Activated CD4-positive, alpha-beta memory T cell treated with anti-CD3 and anti-CD28 coated beads, Interleukin-2, amount 10 ng/mL, durations not matched to agents 7 days and 5 days (primary cell): ENCODE measurements around the gene ACADS. TPM values are rescaled to one million over a fixed set of nuclear protein-coding genes. Genes with fewer than 3 reads are reported as not detected.

Source experiments
- CTCF ChIA-PET: fragments of 350-600 bp; sonication (Branson Sonifier 250); formaldehyde crosslinking; loops from one replicate; lab custom pipeline; 2021; ENCODE audit warnings: antibody characterized with exemption, inconsistent platforms; lab: Charles Lee
- POLR2A ChIA-PET: fragments of 350-600 bp; sonication (Branson Sonifier 250); formaldehyde crosslinking; loops from one replicate; lab custom pipeline; 2021; ENCODE audit warnings: antibody characterized with exemption; lab: Charles Lee
- DNase-seq: peaks from one replicate; pipeline ENCODE4 v3.0.0-alpha.2; 2020
- H3K27ac Mint-ChIP-seq: one replicate; pipeline ENCODE4 v1.8.0; 2021; ENCODE audit warnings: mild to moderate bottlenecking, mixed read lengths
- H3K27me3 Mint-ChIP-seq: one replicate; pipeline ENCODE4 v1.8.0; 2021; ENCODE audit warnings: mixed read lengths
- H3K36me3 Mint-ChIP-seq: one replicate; pipeline ENCODE4 v1.8.0; 2021; ENCODE audit warnings: low read depth, mixed read lengths
- H3K4me1 Mint-ChIP-seq: one replicate; pipeline ENCODE4 v1.8.0; 2021; ENCODE audit warnings: mixed read lengths
- H3K4me3 Mint-ChIP-seq: one replicate; pipeline ENCODE4 v1.8.0; 2021; ENCODE audit warnings: mild to moderate bottlenecking, mixed read lengths
- H3K9me3 Mint-ChIP-seq: one replicate; pipeline ENCODE4 v1.8.0; 2021; ENCODE audit warnings: mixed read lengths
- total RNA-seq, 2 experiments: library from RNA; stranded (reverse); gene quantifications; one replicate each; pipeline ENCODE4 v1.2.3, GENCODE V29; 2021

ACADS gene
- total RNA-seq, 2 experiments from 2014 or later: 13.7 to 14.9 TPM

- Mint-ChIP-seq H3K27me3 (no peaks in the 10 kb centered on the region), H3K9me3 (no peaks in the 10 kb centered on the region), H3K36me3 (peaks cover 33% of the 10 kb centered on the region), H3K27ac (no peak overlapping the region), H3K4me3 (no peak overlapping the region), H3K4me1 (peaks cover 4% of the 10 kb centered on the region)
- no peak for DNase-seq
- ChIA-PET CTCF (interaction anchor here (1.3 kb wide), 1 partner anchor 54 kb away, joined by 7 read pairs; no protein-coding TSS in a partner anchor), POLR2A (interaction anchor here (1.7 kb wide), 1 partner anchor 16 kb away, joined by 4 read pairs; no protein-coding TSS in a partner anchor)
Observed at GRCh38 chr12:120703311-120703942, 22.2 kb upstream of the ACADS start.

GRCh38 chr12:120705618-120706017, 20.0 kb upstream of the ACADS start:
- H3K27me3 Mint-ChIP-seq: no peaks in the 10 kb centered on the region
- H3K36me3 Mint-ChIP-seq: peaks cover 20% of the 10 kb centered on the region
- H3K4me1 Mint-ChIP-seq: peaks cover 6% of the 10 kb centered on the region
- POLR2A ChIA-PET: interaction anchor here (1.0 kb wide), 1 partner anchor 11 kb away, joined by 3 read pairs; no protein-coding TSS in a partner anchor
- CTCF ChIA-PET: no interaction called here
- no peak overlapping the region for H3K27ac Mint-ChIP-seq
- DNase-seq: no peak
- no peaks in the 10 kb centered on the region for H3K9me3 Mint-ChIP-seq
- H3K4me3 Mint-ChIP-seq: no peak overlapping the region

- Mint-ChIP-seq H3K36me3 (peaks cover 16% of the 10 kb centered on the region), H3K27ac (no peak overlapping the region), H3K4me1 (peaks cover 6% of the 10 kb centered on the region), H3K27me3 (no peaks in the 10 kb centered on the region), H3K4me3 (no peak overlapping the region), H3K9me3 (no peaks in the 10 kb centered on the region)
- no peak for DNase-seq
- ChIA-PET POLR2A (interaction anchor here (1.0 kb wide), 1 partner anchor 12 kb away, joined by 3 read pairs; no protein-coding TSS in a partner anchor), CTCF (no interaction called here)
Observed at GRCh38 chr12:120706029-120706428, 19.6 kb upstream of the ACADS start.

- H3K27ac Mint-ChIP-seq: no peak overlapping the region
- H3K4me3 Mint-ChIP-seq: no peak overlapping the region
- no peak for DNase-seq
Observed at GRCh38 chr12:120708651-120709050, 17.0 kb upstream of the ACADS start.

GRCh38 chr12:120710031-120710804, 15.4 kb upstream of the ACADS start, which contains the start of gene UNC119B:
Gene UNC119B (plus strand): TSS chr12:120710458. CDS start chr12:120710475, 17 bp downstream.
- POLR2A ChIA-PET: interaction anchor here (0.7 to 2.7 kb wide), 11 partner anchors 10 to 278 kb away, joined by 3 to 24 read pairs (median 4); partner anchors contain the start of genes ACADS, CABP1, MLEC and POP5

More at GRCh38 chr12:120708651-120709050, 17.0 kb upstream of the ACADS start:
- H3K4me1 Mint-ChIP-seq: peaks cover 28% of the 10 kb centered on the region
- H3K9me3 Mint-ChIP-seq: no peaks in the 10 kb centered on the region
- H3K27me3 Mint-ChIP-seq: no peaks in the 10 kb centered on the region
- ChIA-PET CTCF (interaction anchor here (1.5 to 6.4 kb wide), 2 partner anchors 22 to 60 kb away, joined by 4 to 57 read pairs; partner anchors contain the start of gene MLEC), POLR2A (interaction anchor here (0.8 to 2.7 kb wide), 4 partner anchors 16 to 417 kb away, joined by 3 to 11 read pairs (median 6); partner anchors contain the start of genes ACADS and RNU4-2)
- peaks cover 11% of the 10 kb centered on the region for H3K36me3 Mint-ChIP-seq

GRCh38 chr12:120710805-120711296, 14.8 kb upstream of the ACADS start:
- H3K27ac Mint-ChIP-seq: peak overlapping the region; percentile 65
- H3K9me3 Mint-ChIP-seq: no peaks in the 10 kb centered on the region
- peaks cover 34% of the 10 kb centered on the region for H3K4me1 Mint-ChIP-seq
- ChIA-PET POLR2A (interaction anchor here (0.7 to 2.7 kb wide), 11 partner anchors 11 to 261 kb away, joined by 3 to 24 read pairs (median 3); partner anchors contain the start of genes ACADS, CABP1, MLEC and POP5), CTCF (interaction anchor here (1.2 to 6.4 kb wide), 3 partner anchors 24 to 129 kb away, joined by 3 to 57 read pairs (median 10); partner anchors contain the start of genes MLEC and POP5)
- peaks cover 24% of the 10 kb centered on the region for H3K36me3 Mint-ChIP-seq
- no peaks in the 10 kb centered on the region for H3K27me3 Mint-ChIP-seq
- peak; percentile 29 for DNase-seq
- H3K4me3 Mint-ChIP-seq: peak overlapping the region; percentile 84

More at GRCh38 chr12:120710031-120710804, 15.4 kb upstream of the ACADS start, which contains the start of gene UNC119B:
- Mint-ChIP-seq H3K4me3 (peak within 1 kb of the TSS; percentile 84), H3K27ac (peak within 1 kb of the TSS; percentile 65), H3K9me3 (no peaks in the 10 kb centered on the region), H3K27me3 (no peaks in the 10 kb centered on the region), H3K36me3 (peaks cover 21% of the 10 kb centered on the region), H3K4me1 (peaks cover 34% of the 10 kb centered on the region)
- DNase-seq: peak; percentile 76
- CTCF ChIA-PET: interaction anchor here (0.8 to 6.4 kb wide), 6 partner anchors 10 to 128 kb away, joined by 3 to 57 read pairs (median 4); partner anchors contain the start of genes MLEC and POP5

- peaks cover 25% of the 10 kb centered on the region for H3K36me3 Mint-ChIP-seq
- DNase-seq: no peak
- H3K9me3 Mint-ChIP-seq: no peaks in the 10 kb centered on the region
- ChIA-PET CTCF (interaction anchor here (1.2 to 6.4 kb wide), 4 partner anchors 24 to 261 kb away, joined by 3 to 57 read pairs (median 7); partner anchors contain the start of genes MLEC and POP5), POLR2A (interaction anchor here (0.8 to 2.7 kb wide), 10 partner anchors 11 to 260 kb away, joined by 3 to 24 read pairs (median 4); partner anchors contain the start of genes ACADS, CABP1, MLEC and POP5)
- peak overlapping the region; percentile 84 for H3K4me3 Mint-ChIP-seq
- H3K27me3 Mint-ChIP-seq: no peaks in the 10 kb centered on the region
- H3K4me1 Mint-ChIP-seq: peaks cover 34% of the 10 kb centered on the region
- H3K27ac Mint-ChIP-seq: peak overlapping the region; percentile 65
Observed at GRCh38 chr12:120711411-120711810, 14.2 kb upstream of the ACADS start.

GRCh38 chr12:120712610-120713009, 13.0 kb upstream of the ACADS start:
- no peak overlapping the region for H3K27ac Mint-ChIP-seq
- CTCF ChIA-PET: interaction anchor here (1.5 to 6.4 kb wide), 3 partner anchors 64 to 259 kb away, joined by 4 to 57 read pairs (median 10); partner anchors contain the start of gene POP5
- POLR2A ChIA-PET: interaction anchor here (2.4 kb wide), 1 partner anchor 132 kb away, joined by 11 read pairs; the partner anchor contains the start of gene POP5
- no peak for DNase-seq
- H3K4me3 Mint-ChIP-seq: no peak overlapping the region
- no peaks in the 10 kb centered on the region for H3K9me3 Mint-ChIP-seq
- H3K36me3 Mint-ChIP-seq: peaks cover 33% of the 10 kb centered on the region
- peaks cover 34% of the 10 kb centered on the region for H3K4me1 Mint-ChIP-seq
- no peaks in the 10 kb centered on the region for H3K27me3 Mint-ChIP-seq

GRCh38 chr12:120713861-120714482, 11.7 kb upstream of the ACADS start:
- DNase-seq: peak; percentile 74
- Mint-ChIP-seq H3K9me3 (no peaks in the 10 kb centered on the region), H3K27me3 (no peaks in the 10 kb centered on the region), H3K4me3 (no peak overlapping the region), H3K4me1 (peaks cover 43% of the 10 kb centered on the region), H3K36me3 (peaks cover 42% of the 10 kb centered on the region), H3K27ac (no peak overlapping the region)
- ChIA-PET POLR2A (no interaction called here), CTCF (interaction anchor here (0.7 to 2.2 kb wide), 6 partner anchors 17 to 131 kb away, joined by 3 to 9 read pairs (median 3); no protein-coding TSS in a partner anchor)

GRCh38 chr12:120718055-120718454, 7.6 kb upstream of the ACADS start:
- DNase-seq: no peak
- Mint-ChIP-seq H3K27me3 (no peaks in the 10 kb centered on the region), H3K4me1 (peaks cover 27% of the 10 kb centered on the region), H3K9me3 (no peaks in the 10 kb centered on the region), H3K27ac (no peak overlapping the region), H3K4me3 (no peak overlapping the region), H3K36me3 (peaks cover 70% of the 10 kb centered on the region)
- POLR2A ChIA-PET: no interaction called here
- CTCF ChIA-PET: no interaction called here

- Mint-ChIP-seq H3K27me3 (no peaks in the 10 kb centered on the region), H3K4me1 (peaks cover 18% of the 10 kb centered on the region), H3K4me3 (no peak overlapping the region), H3K27ac (no peak overlapping the region), H3K9me3 (no peaks in the 10 kb centered on the region), H3K36me3 (peaks cover 69% of the 10 kb centered on the region)
- CTCF ChIA-PET: interaction anchor here (1.1 kb wide), 1 partner anchor 70 kb away, joined by 3 read pairs; no protein-coding TSS in a partner anchor
- POLR2A ChIA-PET: no interaction called here
- DNase-seq: no peak
Observed at GRCh38 chr12:120719072-120719471, 6.6 kb upstream of the ACADS start.
